Fibroblast of lung (primary cell): ENCODE measurements around the gene EDNRB. TPM values are rescaled to one million over a fixed set of nuclear protein-coding genes. Genes with fewer than 3 reads are reported as not detected.
"Not testable (repeated sequence)": the region's sequence is repeated elsewhere in the genome, so short reads cannot be mapped to it uniquely, and the experiment has no call there.

ENCODE experiments used
- DNase-seq, 2 donors: peaks; one replicate each; pipeline versions ENCODE4 v3.0.0 to v3.0.0-alpha.2; 2010; ENCODE audit warnings: low read depth in 2 of 2
- H2AFZ ChIP-seq: 2 replicates; pipeline ENCODE4 v1.5.1; 2012; ENCODE audit warnings: low read length, control low read depth, inconsistent platforms
- H3K27ac ChIP-seq: 2 replicates; pipeline ENCODE4 v1.5.1; 2011; ENCODE audit warnings: low read length, control low read depth; ENCODE audit not compliant: insufficient read depth
- H3K27me3 ChIP-seq: 2 replicates; pipeline ENCODE4 v1.5.1; 2011; ENCODE audit warnings: mild to moderate bottlenecking, low read length; ENCODE audit not compliant: control insufficient read depth, insufficient read depth
- H3K36me3 ChIP-seq: 2 replicates; pipeline ENCODE4 v1.5.1; 2011; ENCODE audit warnings: low read length; ENCODE audit not compliant: control insufficient read depth, insufficient read depth
- H3K4me1 ChIP-seq: 2 replicates; pipeline ENCODE4 v1.5.1; 2011; ENCODE audit warnings: low read length; ENCODE audit not compliant: control insufficient read depth, insufficient read depth; ENCODE audit errors: extremely low read depth
- H3K4me2 ChIP-seq: 2 replicates; pipeline ENCODE4 v1.5.1; 2011; ENCODE audit warnings: low read length, control low read depth; ENCODE audit not compliant: insufficient read depth; ENCODE audit errors: extremely low read depth
- H3K4me3 ChIP-seq, 4 experiments: fragments of 200-600 bp in 1 of 4; sonication (generic) in 1 of 4; replicated peaks in 1 of 4; 2 replicates each; pipeline ENCODE4 v1.5.1; 2011 to 2016; ENCODE audit warnings: low read length in 4 of 4, low read depth in 3 of 4, mild to moderate bottlenecking in 3 of 4, control low read depth in 2 of 4, inconsistent platforms in 1 of 4, mixed read lengths in 1 of 4; ENCODE audit not compliant: insufficient read depth in 1 of 4; ENCODE audit errors: control extremely low read depth in 1 of 4
- H3K79me2 ChIP-seq: 2 replicates; pipeline ENCODE4 v1.5.1; 2012; ENCODE audit warnings: mild to moderate bottlenecking, low read length, inconsistent platforms; ENCODE audit not compliant: control insufficient read depth, insufficient read depth
- H3K9ac ChIP-seq: 2 replicates; pipeline ENCODE4 v1.5.1; 2011; ENCODE audit warnings: mild to moderate bottlenecking, low read length, control low read depth; ENCODE audit not compliant: insufficient read depth
- H3K9me3 ChIP-seq: 2 replicates; pipeline ENCODE4 v1.5.1; 2012; ENCODE audit warnings: low read depth, low read length; ENCODE audit not compliant: control insufficient read depth, insufficient read depth
- H4K20me1 ChIP-seq: 2 replicates; pipeline ENCODE4 v1.5.1; 2011; ENCODE audit warnings: low read length; ENCODE audit not compliant: control insufficient read depth, insufficient read depth; ENCODE audit errors: extremely low read depth
- CTCF ChIP-seq, 2 donors: IDR thresholded peaks in 1 of 2; conservative IDR thresholded peaks in 1 of 2; 1 replicate in 1 of 2; 2 replicates in 1 of 2; pipeline ENCODE4 v1.5.1; 2011 to 2012; ENCODE audit warnings: low read length in 2 of 2, control low read depth in 1 of 2, inconsistent platforms in 1 of 2, low read depth in 1 of 2, mild to moderate bottlenecking in 1 of 2
- EZH2 ChIP-seq: IDR thresholded peaks from 2 replicates; pipeline ENCODE4 v1.5.1; 2012; ENCODE audit warnings: low read length, control low read depth, mild to moderate bottlenecking; ENCODE audit errors: missing control alignments
- polyA plus RNA-seq, 2 donors: library from polyadenylated mRNA; depleted of rRNA in 1 of 2; stranded (reverse) in 1 of 2; unstranded in 1 of 2; fragments of >200 nt; gene quantifications; 2 replicates each; pipeline ENCODE4 v1.2.1, GENCODE V29; 2011 to 2012; ENCODE audit warnings: missing spikeins in 1 of 2
- total RNA-seq: library from RNA; depleted of rRNA; stranded (reverse); fragments of >200 nt; gene quantifications from 2 replicates; pipeline ENCODE4 v1.2.1, GENCODE V29; 2014

EDNRB gene
- total and polyA plus RNA-seq, 2 donors (not counting 1 experiment from before 2014, with no cell fraction given) = 0.99 to 1.1 TPM

GRCh38 chr13:77857531-77858209, 61.0 kb downstream of the EDNRB start:
- Histone ChIP-seq H2AFZ (no peak overlapping the region), H3K4me2 (no peak overlapping the region), H3K36me3 (no peaks in the 10 kb centered on the region), H3K4me3 (no peak overlapping the region), H3K9ac (no peak overlapping the region), H3K27me3 (no peaks in the 10 kb centered on the region), H3K4me1 (peaks cover 3% of the 10 kb centered on the region), H3K79me2 (no peaks in the 10 kb centered on the region), H3K9me3 (no peaks in the 10 kb centered on the region), H4K20me1 (no peaks in the 10 kb centered on the region), H3K27ac (no peak overlapping the region)
- no peak for TF ChIP-seq CTCF (conservative IDR thresholded peaks at IDR 0.05 in 1 of 2, IDR thresholded peaks at IDR 0.05 in 1 of 2; ENCODE audit: low read depth in 1 of 2, low read length in 2 of 2)
- TF ChIP-seq EZH2 = no peak
- peak; percentile 41 to 43 for DNase-seq

GRCh38 chr13:77853703-77854102, 64.9 kb downstream of the EDNRB start:
- Histone ChIP-seq H3K36me3 (no peaks in the 10 kb centered on the region), H3K4me3 (no peak overlapping the region), H2AFZ (no peak overlapping the region), H4K20me1 (no peaks in the 10 kb centered on the region), H3K79me2 (no peaks in the 10 kb centered on the region), H3K9ac (no peak overlapping the region), H3K27me3 (no peaks in the 10 kb centered on the region), H3K4me1 (no peaks in the 10 kb centered on the region), H3K27ac (no peak overlapping the region), H3K4me2 (no peak overlapping the region), H3K9me3 (no peaks in the 10 kb centered on the region)
- DNase-seq = no peak
- no peak for TF ChIP-seq EZH2
- TF ChIP-seq CTCF (conservative IDR thresholded peaks at IDR 0.05 in 1 of 2, IDR thresholded peaks at IDR 0.05 in 1 of 2; ENCODE audit: low read depth in 1 of 2, low read length in 2 of 2) = no peak

DNA sequence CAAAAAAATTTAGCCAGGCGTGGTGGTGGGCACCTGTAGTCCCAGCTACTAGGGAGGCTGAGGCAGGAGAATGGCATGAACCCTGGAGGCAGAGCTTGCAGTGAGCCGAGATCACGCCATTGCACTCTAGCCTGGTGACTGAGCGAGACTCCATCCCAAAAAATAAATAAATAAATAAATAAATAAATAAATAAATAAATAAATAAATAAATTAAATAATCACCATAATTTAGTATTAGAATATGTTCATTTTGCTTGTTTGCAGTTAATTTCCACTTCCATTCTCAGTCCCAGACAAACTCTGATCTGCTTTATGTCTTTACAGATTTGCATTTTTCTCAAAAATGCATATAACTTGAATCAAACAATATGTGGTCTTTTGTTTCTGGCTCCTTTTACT, 70.6 kb downstream of the EDNRB start:
- H3K79me2 ChIP-seq, H3K9me3 ChIP-seq, DNase-seq, H3K4me1 ChIP-seq, H3K4me3 ChIP-seq, H3K27ac ChIP-seq, H3K27me3 ChIP-seq, H2AFZ ChIP-seq, H3K36me3 ChIP-seq, H3K9ac ChIP-seq, H4K20me1 ChIP-seq, H3K4me2 ChIP-seq: not testable (repeated sequence)
